Hindlimb muscle (tissue), 1 donor: ENCODE measurements around the gene SERPINB5. TPM values are rescaled to one million over a fixed set of nuclear protein-coding genes. Genes with fewer than 3 reads are reported as not detected.
A peak's percentile ranks its signal among the peaks of the same experiment; 100 is the strongest.

Experiments used
- DNase-seq: peaks from one replicate; pipeline ENCODE4 v3.0.0-alpha.2; 2013
- polyA plus RNA-seq: library from polyadenylated mRNA; unstranded; fragments of 120-200 nt; gene quantifications from one replicate; pipeline ENCODE4 v1.2.1, GENCODE V29; 2013; ENCODE audit not compliant: insufficient read length

The SERPINB5 gene
- polyA plus RNA-seq, 1 donor: 0.56 TPM

- no peak for DNase-seq
Observed at GRCh38 chr18:63470751-63471150, 6.0 kb upstream of the SERPINB5 start.

GRCh38 chr18:63472380-63472779 is 4.4 kb upstream of the SERPINB5 start:
- no peak for DNase-seq

GRCh38 chr18:63477200-63477599 is 442 bp downstream of the SERPINB5 start:
- no peak for DNase-seq

- DNase-seq: no peak
Observed at GRCh38 chr18:63477968-63478367, 1.2 kb downstream of the SERPINB5 start.

- DNase-seq: no peak
Observed at GRCh38 chr18:63479826-63480225, 3.1 kb downstream of the SERPINB5 start.

GRCh38 chr18:63480476-63480875 is 3.7 kb downstream of the SERPINB5 start:
- DNase-seq: no peak

GRCh38 chr18:63480915-63481314 is 4.2 kb downstream of the SERPINB5 start:
- DNase-seq: no peak

- no peak for DNase-seq
Observed at GRCh38 chr18:63487676-63488075, 10.9 kb downstream of the SERPINB5 start.

GRCh38 chr18:63488160-63488559 is 11.4 kb downstream of the SERPINB5 start:
- DNase-seq: no peak

GRCh38 chr18:63492851-63493250 is 16.1 kb downstream of the SERPINB5 start:
- DNase-seq: no peak

- no peak for DNase-seq
Observed at GRCh38 chr18:63495675-63496074, 18.9 kb downstream of the SERPINB5 start.

GRCh38 chr18:63505566-63506335 is 29.0 kb downstream of the SERPINB5 start:
- no peak for DNase-seq

GRCh38 chr18:63506336-63506646 is 29.5 kb downstream of the SERPINB5 start:
- no peak for DNase-seq

GRCh38 chr18:63508596-63508995 is 31.8 kb downstream of the SERPINB5 start:
- no peak for DNase-seq

GRCh38 chr18:63511285-63511684 is 34.5 kb downstream of the SERPINB5 start:
- DNase-seq: no peak

- DNase-seq: no peak
Observed at GRCh38 chr18:63514326-63514725, 37.6 kb downstream of the SERPINB5 start.

GRCh38 chr18:63514888-63515678 is 38.3 kb downstream of the SERPINB5 start:
- no peak for DNase-seq

GRCh38 chr18:63515801-63516200 is 39.0 kb downstream of the SERPINB5 start:
- no peak for DNase-seq

- DNase-seq: peak; percentile 63
Observed at GRCh38 chr18:63518178-63519012, 41.6 kb downstream of the SERPINB5 start.

GRCh38 chr18:63520053-63520685 is 43.4 kb downstream of the SERPINB5 start:
- DNase-seq: no peak

GRCh38 chr18:63523660-63524059 is 46.9 kb downstream of the SERPINB5 start:
- DNase-seq: no peak

- DNase-seq: no peak
Observed at GRCh38 chr18:63527251-63527650, 50.5 kb downstream of the SERPINB5 start.
